GM18861 (cell line): ENCODE data around the gene FOXO4.

Source experiments
- ATAC-seq: cut with Tn5 transposase; IDR thresholded peaks from one replicate; pipeline ENCODE4 v1.9.1; 2021; ENCODE audit not compliant: unreplicated experiment

The FOXO4 gene

DNA sequence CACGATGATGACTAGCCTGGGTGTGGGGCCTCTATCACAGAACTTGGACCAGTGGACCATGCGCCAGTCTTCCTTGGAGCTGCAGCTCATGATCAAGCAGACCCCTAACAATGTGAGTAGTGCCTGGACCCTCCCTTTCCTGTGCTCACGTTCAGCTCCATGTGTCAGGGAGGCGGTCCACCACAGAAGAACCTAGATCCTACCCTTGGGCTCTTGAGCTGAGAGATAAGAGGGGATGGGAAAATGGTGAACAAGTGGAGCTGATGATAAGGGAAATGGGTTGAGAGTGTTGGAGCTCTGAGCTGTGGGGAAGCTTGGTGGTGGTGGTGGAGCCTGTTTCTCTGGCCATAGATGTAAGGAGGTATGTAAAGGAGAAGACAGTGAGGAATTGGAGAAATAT is 35.9 kb downstream of the FOXO4 start:
- no peak for ATAC-seq

- no peak for ATAC-seq
These were observed 44.8 kb downstream of the FOXO4 start for GRCh38 chrX:71140440-71140839.

DNA sequence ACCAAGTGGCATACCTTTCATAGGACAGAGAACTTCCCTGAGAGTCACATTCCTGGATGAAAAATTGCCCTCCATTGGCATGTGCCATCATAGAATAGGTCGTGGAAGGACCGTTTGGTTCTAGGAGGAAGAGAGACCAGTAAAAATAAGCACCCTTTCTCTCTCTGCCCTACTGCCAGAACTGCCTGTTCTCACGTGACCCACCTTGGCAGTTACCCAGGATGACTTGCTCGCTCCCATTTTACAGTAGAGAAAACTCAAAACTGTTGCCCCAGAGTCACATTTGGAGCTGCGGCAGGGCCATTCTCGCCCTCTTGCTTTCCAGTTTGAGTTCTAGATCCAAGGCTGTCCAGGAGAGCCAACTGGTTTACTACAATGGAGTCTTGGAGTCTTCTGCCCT is 47.9 kb downstream of the FOXO4 start:
- ATAC-seq = no peak

DNA sequence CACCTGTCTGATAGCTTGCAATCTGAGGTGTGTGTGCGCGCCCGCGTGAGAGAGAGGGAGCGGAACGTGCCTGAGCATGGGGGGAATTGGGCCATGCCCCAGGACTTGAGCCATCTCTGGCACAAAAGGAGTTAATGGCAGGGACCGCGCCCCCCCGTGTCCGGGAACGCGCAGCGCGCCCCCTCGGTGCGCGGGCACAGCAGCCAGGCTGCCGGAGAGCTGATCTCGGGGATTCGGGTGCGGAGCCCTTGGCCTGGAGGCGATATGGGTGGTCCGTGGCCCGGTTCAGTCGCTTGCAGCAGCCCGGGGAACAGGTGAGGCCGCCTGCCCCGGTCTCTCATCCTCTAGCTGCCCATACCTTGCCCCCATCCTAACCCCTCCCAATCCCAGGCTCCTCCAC is 49.0 kb downstream of the FOXO4 start, which contains the start of gene NLGN3:
TSS of gene NLGN3 (plus strand) at position 191 of the 400 bp plus-strand sequence. CDS start 2,909 bp downstream, outside the sequence.
- no peak for ATAC-seq

DNA sequence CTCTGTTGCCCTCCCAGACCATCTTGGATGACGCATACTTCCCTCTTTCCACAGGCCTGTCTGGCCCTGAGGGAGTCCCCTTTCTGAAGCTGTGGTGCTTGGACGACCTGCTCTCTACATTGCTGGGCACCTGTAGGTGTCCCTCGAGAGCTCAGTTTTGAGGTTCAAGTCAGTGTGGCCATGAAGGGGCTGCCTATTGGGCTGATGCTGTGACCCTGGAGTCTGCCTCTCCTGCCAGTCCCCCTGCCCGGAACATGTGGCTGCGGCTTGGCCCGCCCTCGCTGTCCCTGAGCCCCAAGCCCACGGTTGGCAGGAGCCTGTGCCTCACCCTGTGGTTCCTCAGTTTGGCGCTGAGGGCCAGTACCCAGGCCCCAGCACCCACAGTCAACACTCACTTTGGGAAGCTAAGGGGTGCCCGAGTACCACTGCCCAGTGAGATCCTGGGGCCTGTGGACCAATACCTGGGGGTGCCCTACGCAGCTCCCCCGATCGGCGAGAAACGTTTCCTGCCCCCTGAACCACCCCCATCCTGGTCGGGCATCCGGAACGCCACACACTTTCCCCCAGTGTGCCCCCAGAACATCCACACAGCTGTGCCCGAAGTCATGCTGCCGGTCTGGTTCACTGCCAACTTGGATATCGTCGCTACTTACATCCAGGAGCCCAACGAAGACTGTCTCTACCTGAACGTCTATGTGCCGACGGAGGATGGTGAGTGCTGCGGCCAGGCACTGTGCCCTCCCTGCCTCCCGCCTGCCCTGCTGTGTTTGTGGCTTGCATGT is 52.0 kb downstream of the FOXO4 start:
- ATAC-seq = no peak

- no peak for ATAC-seq
These were observed 52.6 kb downstream of the FOXO4 start for GRCh38 chrX:71148278-71148663.

DNA sequence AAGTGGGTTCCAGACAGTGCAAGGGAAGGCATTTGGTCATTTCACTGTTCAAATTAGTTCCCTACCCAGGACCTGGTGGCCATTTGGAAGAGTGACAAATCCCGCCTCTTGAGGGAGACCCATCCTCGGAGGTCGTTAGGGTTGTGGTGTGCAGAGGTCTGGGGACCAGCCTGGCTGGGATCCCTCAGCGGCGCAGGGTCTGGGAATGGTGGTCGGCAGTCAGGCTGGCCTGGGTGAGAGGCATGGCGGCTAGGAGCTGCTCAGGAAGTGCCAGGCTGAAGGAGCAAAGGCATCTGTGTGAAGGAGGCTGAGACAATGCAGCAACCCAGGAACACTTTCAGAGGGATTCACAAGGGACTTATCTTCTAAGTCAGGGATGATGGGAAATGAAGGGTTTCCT is 55.7 kb downstream of the FOXO4 start:
- ATAC-seq = no peak
